Adrenal gland (tissue), 5 donors: Measurements from ENCODE around the gene PSTK.

Experiments
- CTCF ChIP-seq, 6 experiments: fragments of 450-650 bp in 4 of 6; fragments of 200-600 bp in 2 of 6; sonication (generic) in 1 of 6; IDR thresholded peaks; 1 replicate in 5 of 6; 2 replicates in 1 of 6; pipeline versions ENCODE4 v1.5.1 to v1.8.0; 2016 to 2021; ENCODE audit warnings: antibody characterized with exemption in 6 of 6, mild to moderate bottlenecking in 2 of 6, moderate library complexity in 1 of 6
- POLR2A ChIP-seq, 2 donors: fragments of 450-650 bp; IDR thresholded peaks; one replicate each; pipeline ENCODE4 v1.6.1; 2017; ENCODE audit warnings: antibody characterized with exemption in 2 of 2, mild to moderate bottlenecking in 2 of 2, moderate library complexity in 1 of 2
- donor health status: DM: no; HTN: no; CAD: no.

DNA sequence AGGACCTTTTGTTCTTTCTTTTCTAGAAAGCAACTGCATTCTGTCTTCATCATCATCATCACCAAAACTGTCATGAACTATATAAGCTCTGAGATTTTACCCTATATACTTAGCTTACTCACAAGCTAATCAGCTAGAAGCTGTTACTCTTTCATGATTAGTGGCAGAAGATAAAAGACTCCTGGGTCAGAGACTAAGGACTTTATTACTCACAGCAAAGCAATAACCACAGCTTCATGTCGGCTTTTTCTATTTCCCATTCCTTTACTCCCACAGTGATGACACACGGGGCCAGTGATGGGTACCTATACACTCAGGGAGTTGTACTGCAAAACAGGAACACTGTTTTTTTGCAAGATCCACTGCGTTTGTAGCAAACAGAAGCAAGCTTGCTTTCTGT lies 17.8 kb upstream of the PSTK start:
- TF ChIP-seq CTCF (IDR thresholded peaks at IDR 0.05) (no peak), POLR2A (IDR thresholded peaks at IDR 0.05) (no peak)
